NCI-H2227 treated with DMSO at 0.1 percent for 48 hours (cell line): ENCODE results near the gene IRF8.

Source experiments
- DNase-seq: peaks from one replicate; lab custom pipeline; 2025; lab: John Stamatoyannopoulos, UW

IRF8 gene

GRCh38 chr16:85913688-85914422, 14.9 kb downstream of the IRF8 start:
- DNase-seq, result no peak

GRCh38 chr16:85914423-85914794, 15.4 kb downstream of the IRF8 start:
- no peak for DNase-seq

GRCh38 chr16:85915125-85915845, 16.3 kb downstream of the IRF8 start:
- DNase-seq, result no peak

GRCh38 chr16:85916141-85916890, 17.4 kb downstream of the IRF8 start:
- no peak for DNase-seq

GRCh38 chr16:85917012-85917411, 18.1 kb downstream of the IRF8 start:
- DNase-seq, result no peak

GRCh38 chr16:85917959-85918358, 19.0 kb downstream of the IRF8 start:
- no peak for DNase-seq

GRCh38 chr16:85918436-85918835, 19.5 kb downstream of the IRF8 start:
- no peak for DNase-seq

- no peak for DNase-seq
Observed at GRCh38 chr16:85919271-85920267, 20.6 kb downstream of the IRF8 start.

- DNase-seq, result no peak
Observed at GRCh38 chr16:85921026-85921425, 22.1 kb downstream of the IRF8 start.

GRCh38 chr16:85923153-85924021, 24.4 kb downstream of the IRF8 start:
- DNase-seq, result no peak

GRCh38 chr16:85924675-85925074, 25.7 kb downstream of the IRF8 start:
- DNase-seq, result no peak

GRCh38 chr16:85926370-85926769, 27.4 kb downstream of the IRF8 start:
- no peak for DNase-seq

- no peak for DNase-seq
Observed at GRCh38 chr16:85927371-85927770, 28.4 kb downstream of the IRF8 start.

- no peak for DNase-seq
Observed at GRCh38 chr16:85927959-85928358, 29.0 kb downstream of the IRF8 start.

GRCh38 chr16:85928401-85928820, 29.4 kb downstream of the IRF8 start:
- DNase-seq, result no peak

GRCh38 chr16:85929259-85929721, 30.3 kb downstream of the IRF8 start:
- DNase-seq, result no peak

- DNase-seq, result no peak
Observed at GRCh38 chr16:85930301-85930700, 31.3 kb downstream of the IRF8 start.

- DNase-seq, result no peak
Observed at GRCh38 chr16:85931596-85932402, 32.8 kb downstream of the IRF8 start.

GRCh38 chr16:85934210-85934609, 35.2 kb downstream of the IRF8 start:
- no peak for DNase-seq
